BJ (cell line): Measurements from ENCODE around the gene TUT7. TPM values are rescaled to one million over a fixed set of nuclear protein-coding genes. Genes with fewer than 3 reads are reported as not detected.
"Not testable (repeated sequence)": the region's sequence is repeated elsewhere in the genome, so short reads cannot be mapped to it uniquely, and the experiment has no call there.

Experiments used
- CTCF ChIA-PET: fragments of 350-600 bp; formaldehyde crosslinking; extraction: SDS; loops from one replicate; lab custom pipeline; 2021; ENCODE audit warnings: antibody characterized with exemption, inconsistent platforms; lab: Yijun Ruan, JAX
- POLR2A ChIA-PET: fragments of 300-600 bp; sonication (Branson Sonifier 250); formaldehyde crosslinking; extraction: SDS; loops from one replicate; lab custom pipeline; 2021; ENCODE audit warnings: antibody characterized with exemption; lab: Charles Lee
- DNase-seq: peaks from one replicate; pipeline ENCODE4 v3.0.0-alpha.2; 2011; ENCODE audit warnings: low read depth
- H3K27me3 ChIP-seq: 2 replicates; pipeline ENCODE4 v1.6.0; 2011; ENCODE audit warnings: low read length; ENCODE audit not compliant: control insufficient read depth, insufficient read depth
- H3K36me3 ChIP-seq: 2 replicates; pipeline ENCODE4 v1.5.1; 2011; ENCODE audit warnings: low read length; ENCODE audit not compliant: control insufficient read depth, insufficient read depth
- H3K4me3 ChIP-seq: 2 replicates; pipeline ENCODE4 v1.5.1; 2011; ENCODE audit warnings: low read depth, mild to moderate bottlenecking, control low read depth, low read length
- CTCF ChIP-seq: IDR thresholded peaks from 2 replicates; pipeline ENCODE4 v1.5.1; 2011; ENCODE audit warnings: low read depth, mild to moderate bottlenecking, control low read depth, inconsistent platforms, low read length, moderate library complexity; ENCODE audit not compliant: insufficient read depth
- polyA plus RNA-seq: library from polyadenylated mRNA; depleted of rRNA; stranded (reverse); fragments of >200 nt; gene quantifications from 2 replicates; pipeline ENCODE4 v1.2.3, GENCODE V29; 2011

Gene TUT7
- polyA plus RNA-seq, 1 experiment = 11.5 TPM

- Histone ChIP-seq H3K36me3 (no peaks in the 10 kb centered on the region), H3K4me3 (no peak overlapping the region), H3K27me3 (no peaks in the 10 kb centered on the region; the same call in 1 of the 2 replicates)
- CTCF ChIA-PET = no interaction called here
- POLR2A ChIA-PET = no interaction called here
- DNase-seq = no peak
- TF ChIP-seq CTCF = no peak
Observed at GRCh38 chr9:86387376-86387775, 33.2 kb upstream of the TUT7 start.

DNA sequence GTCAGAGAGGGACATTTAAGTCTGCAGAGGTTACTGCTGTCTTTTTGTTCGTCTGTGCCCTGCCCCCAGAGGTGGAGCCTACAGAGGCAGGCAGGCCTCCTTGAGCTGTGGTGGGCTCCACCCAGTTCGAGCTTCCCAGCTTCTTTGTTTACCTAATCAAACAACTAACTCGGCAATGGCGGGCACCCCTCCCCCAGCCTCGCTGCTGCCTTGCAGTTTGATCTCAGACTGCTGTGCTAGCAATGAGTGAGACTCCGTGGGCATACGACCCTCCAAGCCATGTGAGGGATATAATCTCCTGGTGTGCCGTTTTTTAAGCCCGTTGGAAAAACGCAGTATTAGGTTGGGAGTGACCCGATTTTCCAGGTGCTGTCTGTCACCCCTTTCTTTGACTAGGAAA is 28.8 kb upstream of the TUT7 start:
- POLR2A ChIA-PET, CTCF ChIA-PET, DNase-seq, H3K27me3 ChIP-seq, H3K36me3 ChIP-seq, H3K4me3 ChIP-seq: not testable (repeated sequence)

- no peak overlapping the region for H3K4me3 ChIP-seq
- DNase-seq = no peak
- CTCF ChIA-PET = interaction anchor here (1.2 kb wide), 1 partner anchor 15 kb away, joined by 4 read pairs; no protein-coding TSS in a partner anchor
- no peak for TF ChIP-seq CTCF
- POLR2A ChIA-PET = no interaction called here
- H3K36me3 ChIP-seq = no peaks in the 10 kb centered on the region
- no peaks in the 10 kb centered on the region for H3K27me3 ChIP-seq
Observed at GRCh38 chr9:86376016-86376415, 21.8 kb upstream of the TUT7 start.

- CTCF ChIA-PET = interaction anchor here (0.6 to 1.5 kb wide), 2 partner anchors 11 to 1310 kb away, joined by 3 to 4 read pairs; no protein-coding TSS in a partner anchor
- POLR2A ChIA-PET = no interaction called here
- no peak overlapping the region for H3K4me3 ChIP-seq
- no peaks in the 10 kb centered on the region for H3K27me3 ChIP-seq
- no peaks in the 10 kb centered on the region for H3K36me3 ChIP-seq
- TF ChIP-seq CTCF = no peak
- DNase-seq = no peak
Observed at GRCh38 chr9:86369810-86370209, 15.6 kb upstream of the TUT7 start.

DNA sequence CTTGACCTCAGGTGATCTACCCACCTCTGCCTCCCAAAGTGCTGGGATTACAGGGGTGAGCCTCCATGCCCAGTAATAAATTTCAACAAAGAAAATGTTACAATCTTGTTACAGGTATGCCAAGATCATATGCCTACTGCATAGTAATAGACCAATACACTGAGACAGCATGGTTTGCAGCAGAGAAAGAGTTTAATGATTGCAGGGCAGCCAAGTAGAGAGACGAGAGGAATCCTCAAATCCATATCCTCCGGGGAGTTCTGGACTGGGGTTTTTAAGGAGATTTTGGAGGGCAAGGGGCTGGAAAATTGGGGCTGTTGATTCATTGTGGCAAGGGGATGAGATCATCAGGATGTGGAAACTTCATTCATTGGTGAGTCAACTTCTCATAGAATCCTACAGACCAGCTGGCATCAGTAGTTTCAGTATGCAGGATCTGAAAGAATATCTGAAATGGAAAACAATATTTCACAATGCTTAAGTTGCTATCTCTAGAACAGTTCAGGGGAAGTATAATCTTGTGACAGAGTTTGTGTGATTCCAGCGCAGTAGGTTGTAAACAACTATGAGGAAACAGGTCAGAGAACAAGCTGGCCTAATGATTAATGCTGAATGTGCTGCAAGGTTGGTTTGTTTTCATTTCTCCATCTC is 14.8 kb upstream of the TUT7 start:
- Histone ChIP-seq H3K4me3 (no peak overlapping the region), H3K36me3 (no peaks in the 10 kb centered on the region), H3K27me3 (no peaks in the 10 kb centered on the region)
- POLR2A ChIA-PET = no interaction called here
- CTCF ChIA-PET = interaction anchor here (0.6 to 1.5 kb wide), 2 partner anchors 10 to 1311 kb away, joined by 3 to 4 read pairs; no protein-coding TSS in a partner anchor
- no peak for TF ChIP-seq CTCF
- DNase-seq = no peak
